Measurements from ENCODE around the gene GUCY2C. TPM values are rescaled to one million over a fixed set of nuclear protein-coding genes. Genes with fewer than 3 reads are reported as not detected.

GUCY2C gene
- not detected in 2 replicates for total RNA-seq

DNA sequence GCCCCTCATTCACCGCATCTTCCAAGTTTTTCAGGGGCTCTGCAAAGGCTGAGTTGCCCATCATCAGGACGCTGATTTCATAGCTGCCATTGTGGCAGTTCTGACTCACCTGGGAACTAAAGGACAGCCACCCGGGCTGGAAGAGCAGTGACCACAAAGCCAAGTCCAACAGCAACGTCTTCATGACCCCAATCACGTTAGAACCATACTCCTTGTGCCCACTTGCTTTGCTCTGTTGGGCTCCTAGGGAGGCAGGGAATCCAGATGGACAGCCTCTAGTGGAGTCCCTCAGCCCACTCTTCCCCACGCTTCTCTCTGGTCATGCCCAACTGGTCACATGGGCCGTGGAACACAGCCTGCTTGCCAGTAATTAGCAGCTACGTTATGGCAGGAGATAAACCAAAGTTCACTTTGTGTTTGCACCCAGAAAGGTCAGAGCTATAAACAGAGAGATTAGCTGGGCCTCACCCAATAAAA is at the start of gene GUCY2C:
GUCY2C (minus strand) TSS at position 335 of the 477 bp plus-strand sequence; CDS start at position 184, 151 bp downstream.

DNA sequence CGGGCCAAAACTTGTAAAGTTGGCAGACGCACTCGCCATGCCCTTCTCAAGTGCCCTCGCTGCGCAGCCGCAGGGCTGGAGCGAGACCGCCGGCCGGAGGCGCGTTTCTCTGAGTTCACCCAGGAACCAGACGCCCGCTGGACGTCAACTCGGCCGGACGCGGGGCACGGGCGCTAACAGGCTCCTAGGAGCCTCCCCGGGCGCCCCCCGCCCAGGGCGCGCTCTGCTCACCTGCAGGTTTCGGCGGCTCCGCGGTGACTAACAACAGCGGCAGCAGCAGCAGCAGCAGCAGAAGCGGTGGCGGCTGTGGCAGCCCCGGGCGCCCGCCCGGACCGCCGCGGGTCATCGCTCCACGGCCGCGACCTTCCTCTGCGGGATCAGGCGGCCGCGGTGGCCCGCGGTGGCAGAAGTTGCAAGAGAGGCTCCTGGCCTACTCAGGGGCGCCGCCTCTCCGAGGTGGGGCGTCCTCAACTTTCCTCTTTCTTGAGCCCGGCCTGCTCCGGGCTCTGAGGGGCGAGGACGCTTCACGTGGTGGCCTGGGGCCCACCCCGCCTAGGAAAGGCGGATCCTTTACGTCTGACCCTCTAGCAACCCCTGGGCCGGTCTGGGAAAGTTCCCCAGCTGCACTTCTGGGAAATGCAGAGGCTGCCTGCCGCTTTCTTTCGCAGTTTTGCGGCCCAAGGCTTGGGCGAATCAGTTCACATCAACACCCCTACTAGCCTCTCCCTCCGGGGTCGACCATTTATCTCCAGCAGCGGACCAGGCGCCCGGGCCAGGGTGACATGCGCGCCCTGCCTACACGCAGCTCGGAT is 128.8 kb downstream of the GUCY2C start, which contains the start of gene PLBD1:
PLBD1 (minus strand) TSS at position 533 of the 812 bp plus-strand sequence; CDS start at position 346, 187 bp downstream.

Other genes starting within 250 kb of the GUCY2C start
- 1.3 and 2.1 TPM in 2 replicates for gene PLBD1, start 128.7 kb downstream of the GUCY2C start, total RNA-seq
- gene WBP11, start 106.9 kb upstream of the GUCY2C start, total RNA-seq = 16.2 and 18.1 TPM in 2 replicates
- 0.49 and 0.54 TPM in 2 replicates for gene C12orf60, start 107.1 kb upstream of the GUCY2C start, total RNA-seq
- 0.65 and 2.0 TPM in 2 replicates for gene SMCO3, start 117.6 kb upstream of the GUCY2C start, total RNA-seq
- 43.5 and 57.0 TPM in 2 replicates for gene ART4, start 146.9 kb upstream of the GUCY2C start, total RNA-seq
- gene MGP, start 189.3 kb upstream of the GUCY2C start, total RNA-seq = 259 and 511 TPM in 2 replicates
- gene ERP27, start 241.9 kb upstream of the GUCY2C start, total RNA-seq = not detected in 2 replicates

All from cardiac atrium fibroblast (primary cell).